HepG2 (cell line): ENCODE data around the gene TLR6. TPM values are rescaled to one million over a fixed set of nuclear protein-coding genes. Genes with fewer than 3 reads are reported as not detected.
A peak's percentile ranks its signal among the peaks of the same experiment; 100 is the strongest.

Source experiments
- AGO2 ChIP-seq: fragments of 200-400 bp; formaldehyde crosslinking; optimal IDR thresholded peaks from 2 replicates; pipeline ENCODE3; 2017; ENCODE audit warnings: mild to moderate bottlenecking, low read depth, low read length, moderate library complexity
- BRCA1 ChIP-seq: sonication (generic); formaldehyde crosslinking; IDR thresholded peaks from 2 replicates; pipeline ENCODE4 v1.4.0; 2020; ENCODE audit warnings: missing genetic modification reagents
- CENPX ChIP-seq: sonication (generic); formaldehyde crosslinking; IDR thresholded peaks from 2 replicates; pipeline ENCODE4 v1.9.0; 2021; ENCODE audit warnings: mild to moderate bottlenecking, missing genetic modification reagents, moderate library complexity
- FLYWCH1 ChIP-seq: sonication (generic); formaldehyde crosslinking; IDR thresholded peaks from 2 replicates; pipeline ENCODE4 v1.8.1; 2023; ENCODE audit warnings: mild to moderate bottlenecking, missing genetic modification reagents
- FOSL2 ChIP-seq: sonication (generic); formaldehyde crosslinking; IDR thresholded peaks from 2 replicates; pipeline ENCODE4 v1.4.0; 2020; ENCODE audit warnings: missing genetic modification reagents
- HDAC1 ChIP-seq: sonication (generic); formaldehyde crosslinking; IDR thresholded peaks from 2 replicates; pipeline ENCODE4 v1.5.1; 2020; ENCODE audit warnings: mild to moderate bottlenecking, missing genetic modification reagents
- IRF2 ChIP-seq: IDR thresholded peaks from 2 replicates; pipeline ENCODE4 v1.6.1; 2018; ENCODE audit warnings: missing genetic modification reagents, missing compliant biosample characterization
- ISX ChIP-seq: sonication (generic); formaldehyde crosslinking; conservative IDR thresholded peaks from 2 replicates; pipeline ENCODE4 v1.5.0; 2020; ENCODE audit warnings: missing genetic modification reagents
- KDM2A ChIP-seq: sonication (generic); formaldehyde crosslinking; IDR thresholded peaks from 2 replicates; pipeline ENCODE4 v1.4.0; 2020; ENCODE audit warnings: low read depth, missing genetic modification reagents, borderline replicate concordance
- KDM4B ChIP-seq: sonication (generic); formaldehyde crosslinking; IDR thresholded peaks from 2 replicates; pipeline ENCODE4 v1.4.0; 2020; ENCODE audit warnings: missing genetic modification reagents
- LCORL ChIP-seq, 2 experiments: fragments of 450-650 bp in 1 of 2; sonication (generic) in 1 of 2; formaldehyde crosslinking in 1 of 2; IDR thresholded peaks; 2 replicates each; pipeline versions ENCODE4 v1.5.0 to v1.6.1; 2017 to 2020; ENCODE audit warnings: antibody characterized with exemption in 1 of 2, missing genetic modification reagents in 1 of 2
- NR1H2 ChIP-seq: sonication (generic); formaldehyde crosslinking; IDR thresholded peaks from 2 replicates; pipeline ENCODE4 v1.8.1; 2022; ENCODE audit warnings: low read depth, missing genetic modification reagents, borderline replicate concordance
- POLR2AphosphoS2 ChIP-seq: IDR thresholded peaks from 2 replicates; pipeline ENCODE4 v1.6.1; 2011; ENCODE audit warnings: low read depth, low read length, improper control_type of control experiment
- RBM39 ChIP-seq: fragments of 200-400 bp; formaldehyde crosslinking; IDR thresholded peaks from one replicate; pipeline ENCODE4 v1.6.1; 2018; ENCODE audit warnings: antibody characterized with exemption, mild to moderate bottlenecking, low read depth, low read length; ENCODE audit not compliant: poor library complexity, severe bottlenecking
- REXO4 ChIP-seq: sonication (generic); formaldehyde crosslinking; IDR thresholded peaks from 2 replicates; pipeline ENCODE4 v1.8.0; 2022; ENCODE audit warnings: missing genetic modification reagents, mild to moderate bottlenecking, borderline replicate concordance
- SRY ChIP-seq: sonication (generic); formaldehyde crosslinking; IDR thresholded peaks from 2 replicates; pipeline ENCODE4 v1.8.0; 2022; ENCODE audit warnings: mild to moderate bottlenecking, missing genetic modification reagents
- TBX3 ChIP-seq: fragments of 450-650 bp; IDR thresholded peaks from 2 replicates; pipeline ENCODE4 v1.6.1; 2017; ENCODE audit warnings: antibody characterized with exemption, mild to moderate bottlenecking, inconsistent platforms, borderline replicate concordance
- TGIF2 ChIP-seq: IDR thresholded peaks from 2 replicates; pipeline ENCODE4 v1.6.1; 2016; ENCODE audit warnings: control low read depth, missing compliant biosample characterization
- THAP11 ChIP-seq: IDR thresholded peaks from 2 replicates; pipeline ENCODE4 v1.6.1; 2016; ENCODE audit warnings: missing biosample characterization, missing genetic modification reagents
- XRCC5 ChIP-seq: fragments of 200-400 bp; formaldehyde crosslinking; optimal IDR thresholded peaks from 2 replicates; pipeline ENCODE3; 2017; ENCODE audit warnings: mild to moderate bottlenecking, low read length
- ZHX1 ChIP-seq: sonication (generic); formaldehyde crosslinking; IDR thresholded peaks from 2 replicates; pipeline ENCODE4 v1.8.1; 2022; ENCODE audit warnings: low read depth, mild to moderate bottlenecking, missing genetic modification reagents
- ZMYM2 ChIP-seq: sonication (generic); formaldehyde crosslinking; IDR thresholded peaks from 2 replicates; pipeline ENCODE4 v1.8.0; 2022; ENCODE audit warnings: mild to moderate bottlenecking, missing genetic modification reagents
- ZNF232 ChIP-seq: sonication (generic); formaldehyde crosslinking; IDR thresholded peaks from 2 replicates; pipeline ENCODE4 v1.4.0; 2020; ENCODE audit warnings: missing genetic modification reagents, borderline replicate concordance
- ZNF24 ChIP-seq: fragments of 450-650 bp; IDR thresholded peaks from 2 replicates; pipeline ENCODE4 v1.6.1; 2017; ENCODE audit warnings: antibody characterized with exemption, mild to moderate bottlenecking
- polyA plus RNA-seq, 8 experiments: library from polyadenylated mRNA; depleted of rRNA in 3 of 8; stranded (reverse) in 7 of 8; unstranded in 1 of 8; fragments of >200 nt; fragmentation: Illumina TruSeq in 4 of 8; extraction: Trizol in 4 of 8; gene quantifications; 2 replicates each; pipeline versions ENCODE4 v1.2.1 to v1.2.3, GENCODE V29; 2011 to 2016; ENCODE audit warnings: low read depth in 4 of 8, missing spikeins in 1 of 8, mixed read lengths in 1 of 8; ENCODE audit not compliant: insufficient read depth in 1 of 8
- total RNA-seq, 5 experiments: library from RNA; depleted of rRNA; stranded (reverse); fragments of >200 nt; fragmentation: Illumina TruSeq; extraction: Trizol; gene quantifications; 2 replicates each; pipeline ENCODE4 v1.2.3, GENCODE V29; 2016; ENCODE audit warnings: low read depth in 1 of 5
- TF ChIP-seq, protein P1 (sequence below): IDR thresholded peaks from 2 replicates; pipeline ENCODE4 v1.6.1; 2012; ENCODE audit warnings: low read depth, low read length, improper control_type of control experiment
- TF ChIP-seq, protein P2 (sequence below): sonication (generic); formaldehyde crosslinking; IDR thresholded peaks from 2 replicates; pipeline ENCODE4 v1.8.0; 2022; ENCODE audit warnings: missing genetic modification reagents, mild to moderate bottlenecking, moderate library complexity, borderline replicate concordance

The TLR6 gene
- total and polyA plus RNA-seq, 2 of the 13 experiments (the other 11 are each of a cell fraction or from before 2014, with no cell fraction given) = 0.33 to 0.71 TPM

GRCh38 chr4:38872620-38873019 is 16.0 kb upstream of the TLR6 start (continued):
- TF ChIP-seq LCORL (IDR thresholded peaks at IDR 0.05) (0 out of 2 replicates have a peak, but pooled peaks have one; percentile 40), LCORL (CRISPR knock-in tag; IDR thresholded peaks at IDR 0.05) (peak; percentile 96), NR1H2 (no peak), CENPX (CRISPR knock-in tag) (no peak), AGO2 (no peak), BRCA1 (CRISPR knock-in tag) (no peak), FOSL2 (CRISPR knock-in tag) (peak; percentile 92), RBM39 (no peak), THAP11 (CRISPR knock-in tag) (peak; percentile 44; the same call in 1 of the 2 replicates), ZHX1 (CRISPR knock-in tag) (no peak), ZMYM2 (CRISPR knock-in tag) (no peak), POLR2AphosphoS2 (no peak), IRF2 (CRISPR knock-in tag) (peak; percentile 36; the same call in 1 of the 2 replicates), KDM2A (CRISPR knock-in tag) (0 out of 2 replicates have a peak, but pooled peaks have one; percentile 25), XRCC5 (peak; percentile 73), SRY (CRISPR knock-in tag) (no peak), ZNF24 (peak; percentile 73), TGIF2 (CRISPR knock-in tag) (no peak), KDM4B (CRISPR knock-in tag) (no peak), HDAC1 (peak; percentile 31; the same call in 1 of the 2 replicates), FLYWCH1 (CRISPR knock-in tag) (no peak), REXO4 (CRISPR knock-in tag) (no peak), ISX (no peak), TBX3 (no peak), ZNF232 (CRISPR knock-in tag) (no peak)
- TF ChIP-seq, protein P1, sequence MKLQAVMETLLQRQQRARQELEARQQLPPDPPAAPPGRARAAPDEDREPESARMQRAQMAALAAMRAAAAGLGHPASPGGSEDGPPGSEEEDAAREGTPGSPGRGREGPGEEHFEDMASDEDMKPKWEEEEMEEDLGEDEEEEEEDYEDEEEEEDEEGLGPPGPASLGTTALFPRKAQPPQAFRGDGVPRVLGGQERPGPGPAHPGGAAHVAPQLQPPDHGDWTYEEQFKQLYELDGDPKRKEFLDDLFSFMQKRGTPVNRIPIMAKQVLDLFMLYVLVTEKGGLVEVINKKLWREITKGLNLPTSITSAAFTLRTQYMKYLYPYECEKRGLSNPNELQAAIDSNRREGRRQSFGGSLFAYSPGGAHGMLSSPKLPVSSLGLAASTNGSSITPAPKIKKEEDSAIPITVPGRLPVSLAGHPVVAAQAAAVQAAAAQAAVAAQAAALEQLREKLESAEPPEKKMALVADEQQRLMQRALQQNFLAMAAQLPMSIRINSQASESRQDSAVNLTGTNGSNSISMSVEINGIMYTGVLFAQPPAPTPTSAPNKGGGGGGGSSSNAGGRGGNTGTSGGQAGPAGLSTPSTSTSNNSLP = peak; percentile 37; the same call in 1 of the 2 replicates
- TF ChIP-seq, protein P2, sequence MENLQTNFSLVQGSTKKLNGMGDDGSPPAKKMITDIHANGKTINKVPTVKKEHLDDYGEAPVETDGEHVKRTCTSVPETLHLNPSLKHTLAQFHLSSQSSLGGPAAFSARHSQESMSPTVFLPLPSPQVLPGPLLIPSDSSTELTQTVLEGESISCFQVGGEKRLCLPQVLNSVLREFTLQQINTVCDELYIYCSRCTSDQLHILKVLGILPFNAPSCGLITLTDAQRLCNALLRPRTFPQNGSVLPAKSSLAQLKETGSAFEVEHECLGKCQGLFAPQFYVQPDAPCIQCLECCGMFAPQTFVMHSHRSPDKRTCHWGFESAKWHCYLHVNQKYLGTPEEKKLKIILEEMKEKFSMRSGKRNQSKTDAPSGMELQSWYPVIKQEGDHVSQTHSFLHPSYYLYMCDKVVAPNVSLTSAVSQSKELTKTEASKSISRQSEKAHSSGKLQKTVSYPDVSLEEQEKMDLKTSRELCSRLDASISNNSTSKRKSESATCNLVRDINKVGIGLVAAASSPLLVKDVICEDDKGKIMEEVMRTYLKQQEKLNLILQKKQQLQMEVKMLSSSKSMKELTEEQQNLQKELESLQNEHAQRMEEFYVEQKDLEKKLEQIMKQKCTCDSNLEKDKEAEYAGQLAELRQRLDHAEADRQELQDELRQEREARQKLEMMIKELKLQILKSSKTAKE = 0 out of 2 replicates have a peak, but pooled peaks have one; percentile 20
